Progenitor cell of endocrine pancreas (in vitro differentiated cells): Measurements from ENCODE around the gene NRK. TPM values are rescaled to one million over a fixed set of nuclear protein-coding genes. Genes with fewer than 3 reads are reported as not detected.

Source experiments
- DNase-seq: peaks from one replicate; pipeline ENCODE4 v3.0.0; 2021; ENCODE audit warnings: low spot score; ENCODE audit not compliant: unreplicated experiment
- H3K27ac Mint-ChIP-seq: 2 replicates; pipeline ENCODE4 v1.8.0; 2021; ENCODE audit warnings: mild to moderate bottlenecking, moderate library complexity, mixed read lengths
- H3K27me3 Mint-ChIP-seq: 2 replicates; pipeline ENCODE4 v1.8.0; 2021; ENCODE audit warnings: mixed read lengths
- H3K36me3 Mint-ChIP-seq: 2 replicates; pipeline ENCODE4 v1.8.0; 2022; ENCODE audit warnings: mixed read lengths; ENCODE audit not compliant: insufficient read depth
- H3K4me1 Mint-ChIP-seq: 2 replicates; pipeline ENCODE4 v1.8.0; 2021; ENCODE audit warnings: low read depth, mixed read lengths
- H3K4me3 Mint-ChIP-seq: 2 replicates; pipeline ENCODE4 v1.8.0; 2021; ENCODE audit warnings: low read depth, mild to moderate bottlenecking, moderate library complexity, mixed read lengths
- H3K9me3 Mint-ChIP-seq: 2 replicates; pipeline ENCODE4 v1.8.0; 2021; ENCODE audit warnings: low read depth, mixed read lengths
- CTCF ChIP-seq: fragments of 200-600 bp; sonication (generic); IDR thresholded peaks from one replicate; pipeline ENCODE4 v1.5.0; 2021; ENCODE audit warnings: antibody characterized with exemption, mild to moderate bottlenecking; ENCODE audit not compliant: unreplicated experiment
- total RNA-seq: library from RNA; stranded (reverse); gene quantifications from 2 replicates; pipeline ENCODE4 v1.2.1, GENCODE V29; 2021

NRK gene
- total RNA-seq, 1 donor from 2014 or later = 9.8 TPM

GRCh38 chrX:105872941-105873340 is 50.6 kb downstream of the NRK start:
- Mint-ChIP-seq H3K9me3 (peaks cover 18% of the 10 kb centered on the region), H3K27ac (no peak overlapping the region), H3K4me3 (no peak overlapping the region), H3K27me3 (no peaks in the 10 kb centered on the region), H3K4me1 (no peaks in the 10 kb centered on the region), H3K36me3 (no peaks in the 10 kb centered on the region)
- no peak for DNase-seq
- TF ChIP-seq CTCF = no peak

GRCh38 chrX:105874790-105875189 is 52.5 kb downstream of the NRK start:
- H3K9me3 Mint-ChIP-seq = peaks cover 10% of the 10 kb centered on the region
- H3K36me3 Mint-ChIP-seq = no peaks in the 10 kb centered on the region
- H3K4me3 Mint-ChIP-seq = no peak overlapping the region
- H3K4me1 Mint-ChIP-seq = no peaks in the 10 kb centered on the region
- no peak overlapping the region for H3K27ac Mint-ChIP-seq
- no peak for TF ChIP-seq CTCF
- no peak for DNase-seq
- no peaks in the 10 kb centered on the region for H3K27me3 Mint-ChIP-seq

GRCh38 chrX:105876658-105877057 is 54.3 kb downstream of the NRK start:
- DNase-seq = no peak
- H3K27me3 Mint-ChIP-seq = no peaks in the 10 kb centered on the region
- H3K36me3 Mint-ChIP-seq = no peaks in the 10 kb centered on the region
- no peak overlapping the region for H3K4me3 Mint-ChIP-seq
- peak; percentile 21 for TF ChIP-seq CTCF
- no peaks in the 10 kb centered on the region for H3K4me1 Mint-ChIP-seq
- no peak overlapping the region for H3K27ac Mint-ChIP-seq
- H3K9me3 Mint-ChIP-seq = peaks cover 10% of the 10 kb centered on the region

- no peaks in the 10 kb centered on the region for H3K27me3 Mint-ChIP-seq
- no peak for DNase-seq
- no peak overlapping the region for H3K27ac Mint-ChIP-seq
- TF ChIP-seq CTCF = no peak
- H3K4me3 Mint-ChIP-seq = no peak overlapping the region
- no peaks in the 10 kb centered on the region for H3K36me3 Mint-ChIP-seq
- H3K4me1 Mint-ChIP-seq = no peaks in the 10 kb centered on the region
- H3K9me3 Mint-ChIP-seq = no peaks in the 10 kb centered on the region
Observed at GRCh38 chrX:105880491-105880890, 58.2 kb downstream of the NRK start.

GRCh38 chrX:105882581-105883275 is 60.4 kb downstream of the NRK start:
- Mint-ChIP-seq H3K4me3 (no peak overlapping the region), H3K4me1 (no peaks in the 10 kb centered on the region)

More at GRCh38 chrX:105882581-105883275, 60.4 kb downstream of the NRK start:
- Mint-ChIP-seq H3K27ac (no peak overlapping the region), H3K36me3 (no peaks in the 10 kb centered on the region), H3K9me3 (no peaks in the 10 kb centered on the region), H3K27me3 (no peaks in the 10 kb centered on the region)
- no peak for DNase-seq
- no peak for TF ChIP-seq CTCF
